Measurements from ENCODE around the gene ARHGEF2. TPM values are rescaled to one million over a fixed set of nuclear protein-coding genes. Genes with fewer than 3 reads are reported as not detected.
"Not testable (repeated sequence)": the region's sequence is repeated elsewhere in the genome, so short reads cannot be mapped to it uniquely, and the experiment has no call there.

Gene ARHGEF2
- total RNA-seq, 1 experiment from 2014 or later: 91.6 TPM

DNA sequence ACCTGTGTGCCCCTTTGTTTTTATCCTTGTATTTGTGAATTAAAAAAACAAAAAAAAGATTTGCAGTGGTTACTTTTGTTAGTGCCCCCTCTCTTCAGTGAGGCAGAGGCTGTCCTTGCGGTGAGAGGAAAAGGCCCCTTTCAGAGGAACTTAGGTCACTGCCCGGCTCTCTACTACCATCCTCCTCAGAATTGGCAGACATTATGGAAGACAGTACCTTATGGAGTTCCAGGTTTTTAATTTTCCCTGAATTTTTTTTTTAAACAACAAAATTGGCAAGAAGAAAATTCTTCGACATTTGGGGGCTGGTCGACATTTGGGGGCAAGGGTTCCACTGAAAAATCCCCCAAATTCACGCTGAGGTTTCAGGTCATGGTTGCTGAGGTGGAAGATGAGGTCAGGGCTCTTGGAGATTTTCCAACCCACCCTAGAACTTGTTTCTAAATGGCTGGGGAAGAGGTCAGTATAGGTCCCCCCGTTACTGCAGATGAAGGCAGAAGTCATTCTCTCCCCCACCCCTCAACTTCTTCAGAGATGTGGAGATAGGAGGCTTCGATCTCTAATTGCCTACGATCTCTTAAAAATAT, 31.6 kb downstream of the ARHGEF2 start:
- no peak for DNase-seq (ENCODE audit: low read depth)

DNA sequence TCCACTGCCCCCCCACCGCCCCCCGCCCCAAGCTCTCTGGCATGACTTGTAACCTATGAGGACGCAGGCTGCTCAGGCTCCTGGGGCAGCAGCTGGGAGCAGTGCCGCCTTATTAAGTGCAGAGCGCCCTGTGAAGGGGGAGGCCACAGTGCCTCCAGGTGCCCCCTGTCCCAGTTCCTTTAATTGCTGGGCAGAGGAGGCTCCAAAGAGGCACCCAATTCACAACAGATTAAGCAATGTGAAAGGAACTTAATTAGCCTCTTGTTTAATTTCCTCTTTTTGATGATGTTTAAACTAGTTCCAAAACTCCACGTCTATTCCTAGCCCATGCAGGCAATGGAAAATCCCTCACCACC, 33.9 kb downstream of the ARHGEF2 start:
- no peak for DNase-seq (ENCODE audit: low read depth)

DNA sequence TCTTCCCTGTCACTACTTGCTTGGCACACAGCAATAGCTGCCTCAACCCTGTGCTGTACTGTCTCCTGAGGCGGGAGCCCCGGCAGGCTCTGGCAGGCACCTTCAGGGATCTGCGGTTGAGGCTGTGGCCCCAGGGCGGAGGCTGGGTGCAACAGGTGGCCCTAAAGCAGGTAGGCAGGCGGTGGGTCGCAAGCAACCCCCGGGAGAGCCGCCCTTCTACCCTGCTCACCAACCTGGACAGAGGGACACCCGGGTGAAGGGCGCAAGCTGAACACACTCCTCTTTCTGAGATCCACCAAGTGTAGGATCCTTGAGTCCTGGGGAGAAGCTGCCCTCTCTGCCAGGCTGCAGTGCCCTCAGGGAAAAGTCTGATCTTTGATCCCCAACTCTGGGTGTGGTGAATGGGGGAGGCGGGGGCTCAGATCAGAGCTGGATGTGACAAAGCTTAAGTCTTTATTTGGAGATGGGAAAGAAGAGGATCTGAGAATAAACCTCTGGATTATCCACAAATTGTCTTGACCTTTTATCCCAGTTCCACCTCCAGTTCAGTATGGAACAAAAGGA, 35.7 kb downstream of the ARHGEF2 start:
- no peak for DNase-seq (ENCODE audit: low read depth)

DNA sequence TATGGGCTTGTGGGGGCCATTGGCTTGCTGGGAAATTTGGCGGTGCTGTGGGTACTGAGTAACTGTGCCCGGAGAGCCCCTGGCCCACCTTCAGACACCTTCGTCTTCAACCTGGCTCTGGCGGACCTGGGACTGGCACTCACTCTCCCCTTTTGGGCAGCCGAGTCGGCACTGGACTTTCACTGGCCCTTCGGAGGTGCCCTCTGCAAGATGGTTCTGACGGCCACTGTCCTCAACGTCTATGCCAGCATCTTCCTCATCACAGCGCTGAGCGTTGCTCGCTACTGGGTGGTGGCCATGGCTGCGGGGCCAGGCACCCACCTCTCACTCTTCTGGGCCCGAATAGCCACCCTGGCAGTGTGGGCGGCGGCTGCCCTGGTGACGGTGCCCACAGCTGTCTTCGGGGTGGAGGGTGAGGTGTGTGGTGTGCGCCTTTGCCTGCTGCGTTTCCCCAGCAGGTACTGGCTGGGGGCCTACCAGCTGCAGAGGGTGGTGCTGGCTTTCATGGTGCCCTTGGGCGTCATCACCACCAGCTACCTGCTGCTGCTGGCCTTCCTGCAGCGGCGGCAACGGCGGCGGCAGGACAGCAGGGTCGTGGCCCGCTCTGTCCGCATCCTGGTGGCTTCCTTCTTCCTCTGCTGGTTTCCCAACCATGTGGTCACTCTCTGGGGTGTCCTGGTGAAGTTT, 36.4 kb downstream of the ARHGEF2 start:
- DNase-seq (ENCODE audit: low read depth): no peak

DNA sequence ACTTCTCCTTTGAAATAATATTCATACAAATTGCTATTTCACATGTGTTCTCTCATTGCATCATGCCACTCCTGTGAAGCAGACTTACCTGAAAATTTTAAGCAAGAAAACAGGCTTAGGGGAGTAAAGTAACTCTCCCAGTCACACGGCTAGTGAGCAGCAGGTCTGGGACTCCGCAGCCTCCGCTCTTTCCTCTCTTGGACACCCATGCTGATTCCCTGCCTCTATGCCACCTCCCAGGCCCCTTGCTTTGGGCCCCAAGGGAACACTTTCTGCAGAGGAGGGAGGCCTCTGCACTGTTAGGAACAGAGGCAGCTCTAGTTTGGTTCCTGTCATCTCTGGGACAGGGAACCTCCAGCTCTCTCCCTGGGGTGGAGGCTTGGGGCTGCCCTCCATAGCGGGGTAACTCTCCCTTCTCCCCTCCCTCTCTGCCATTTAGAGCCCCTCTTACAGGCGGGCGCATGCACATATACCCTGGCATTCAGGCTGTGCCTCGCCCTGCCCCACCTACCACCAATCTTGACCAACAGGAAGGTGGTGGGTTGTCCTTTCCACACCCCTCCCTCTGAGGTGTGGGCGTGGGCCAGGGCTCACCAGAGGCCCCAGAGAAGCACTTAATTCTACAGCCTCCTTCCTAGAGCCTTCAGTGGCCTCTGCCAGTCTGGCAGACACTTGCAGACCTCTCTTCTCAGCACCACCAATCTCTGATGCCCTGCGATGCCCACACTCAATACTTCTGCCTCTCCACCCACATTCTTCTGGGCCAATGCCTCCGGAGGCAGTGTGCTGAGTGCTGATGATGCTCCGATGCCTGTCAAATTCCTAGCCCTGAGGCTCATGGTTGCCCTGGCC, 37.1 kb downstream of the ARHGEF2 start, which contains the start of gene RXFP4:
RXFP4 (plus strand) TSS at position 646 of the 852 bp plus-strand sequence; CDS start at position 718, 72 bp downstream.
- peak; percentile 66 for DNase-seq (ENCODE audit: low read depth)

DNA sequence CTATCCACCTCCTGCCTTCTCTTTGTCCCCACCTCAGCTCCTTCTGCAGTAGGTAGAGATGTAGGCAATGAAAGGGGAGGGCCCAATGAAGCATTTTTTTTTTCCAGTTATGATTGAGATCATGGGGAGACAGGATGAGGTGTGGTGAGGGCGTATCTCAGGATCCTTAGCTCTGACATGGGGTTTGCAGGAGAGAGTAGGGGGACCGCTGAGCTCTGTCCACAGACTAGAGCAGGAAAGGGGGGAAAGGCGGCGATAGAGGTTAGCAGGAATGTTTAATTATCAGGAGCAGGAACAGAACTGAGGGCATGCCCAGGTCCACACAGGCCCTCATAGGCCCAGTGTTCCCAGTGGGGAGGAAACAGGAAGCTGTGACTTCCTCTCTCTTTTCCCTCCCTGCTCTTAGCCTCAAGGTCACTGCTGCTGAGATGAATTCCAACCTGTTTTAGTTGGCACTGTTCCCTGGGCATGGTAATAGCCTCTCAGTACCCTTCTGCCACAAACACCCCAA, 37.8 kb downstream of the ARHGEF2 start:
- DNase-seq (ENCODE audit: low read depth): peak; percentile 85

DNA sequence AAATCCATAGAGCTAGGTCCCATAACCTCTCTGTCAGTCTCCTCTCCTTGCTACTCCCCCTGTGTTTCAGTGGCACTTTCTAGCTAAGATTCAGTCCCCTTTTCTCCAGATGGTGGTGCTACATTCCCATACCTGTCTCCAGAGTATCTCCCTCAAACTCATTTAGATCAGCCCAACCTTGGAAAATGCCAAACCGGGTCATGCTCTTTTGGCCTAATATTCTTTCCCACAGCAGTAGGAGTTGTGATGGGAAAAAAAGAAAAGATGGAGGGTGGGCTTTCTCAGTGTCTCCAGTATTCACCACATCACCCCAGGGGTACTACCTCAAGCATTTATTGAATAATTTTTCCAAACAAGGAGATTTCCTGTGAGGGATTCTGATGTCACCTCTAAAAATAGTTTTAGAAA, 40.1 kb downstream of the ARHGEF2 start:
- peak; percentile 77 for DNase-seq (ENCODE audit: low read depth)

DNA sequence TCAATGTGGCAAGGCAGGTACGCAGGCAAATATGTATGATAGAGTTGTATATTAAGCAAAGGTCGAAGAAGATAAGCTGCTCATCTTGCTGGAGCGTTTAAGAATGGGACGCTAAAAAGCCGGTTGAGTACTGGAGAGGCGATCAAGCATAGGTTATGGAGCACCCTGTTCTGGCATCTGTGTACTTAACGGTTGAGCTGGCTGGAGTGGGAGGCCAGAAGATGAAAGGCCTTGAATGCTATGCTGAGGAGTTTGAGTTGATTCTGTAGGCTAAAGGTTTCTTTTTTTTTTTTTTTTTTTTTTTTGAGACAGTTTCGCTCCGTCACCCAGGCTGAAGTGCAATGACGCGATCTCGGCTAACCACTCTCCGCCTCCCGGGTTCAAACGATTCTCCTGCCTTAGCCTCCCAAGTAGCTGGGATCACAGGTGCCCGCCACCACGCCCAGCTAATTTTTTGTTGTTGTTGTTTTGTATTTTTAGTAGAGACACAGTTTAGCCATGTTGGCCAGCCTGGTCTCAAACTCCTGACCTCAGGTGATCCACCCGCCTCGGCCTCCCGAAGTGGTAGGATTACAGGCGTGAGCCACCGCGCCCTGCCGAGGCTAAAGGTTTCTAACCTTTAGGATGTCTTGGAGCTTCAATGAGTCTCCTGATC, 43.3 kb downstream of the ARHGEF2 start:
- no peak for DNase-seq (ENCODE audit: low read depth)

DNA sequence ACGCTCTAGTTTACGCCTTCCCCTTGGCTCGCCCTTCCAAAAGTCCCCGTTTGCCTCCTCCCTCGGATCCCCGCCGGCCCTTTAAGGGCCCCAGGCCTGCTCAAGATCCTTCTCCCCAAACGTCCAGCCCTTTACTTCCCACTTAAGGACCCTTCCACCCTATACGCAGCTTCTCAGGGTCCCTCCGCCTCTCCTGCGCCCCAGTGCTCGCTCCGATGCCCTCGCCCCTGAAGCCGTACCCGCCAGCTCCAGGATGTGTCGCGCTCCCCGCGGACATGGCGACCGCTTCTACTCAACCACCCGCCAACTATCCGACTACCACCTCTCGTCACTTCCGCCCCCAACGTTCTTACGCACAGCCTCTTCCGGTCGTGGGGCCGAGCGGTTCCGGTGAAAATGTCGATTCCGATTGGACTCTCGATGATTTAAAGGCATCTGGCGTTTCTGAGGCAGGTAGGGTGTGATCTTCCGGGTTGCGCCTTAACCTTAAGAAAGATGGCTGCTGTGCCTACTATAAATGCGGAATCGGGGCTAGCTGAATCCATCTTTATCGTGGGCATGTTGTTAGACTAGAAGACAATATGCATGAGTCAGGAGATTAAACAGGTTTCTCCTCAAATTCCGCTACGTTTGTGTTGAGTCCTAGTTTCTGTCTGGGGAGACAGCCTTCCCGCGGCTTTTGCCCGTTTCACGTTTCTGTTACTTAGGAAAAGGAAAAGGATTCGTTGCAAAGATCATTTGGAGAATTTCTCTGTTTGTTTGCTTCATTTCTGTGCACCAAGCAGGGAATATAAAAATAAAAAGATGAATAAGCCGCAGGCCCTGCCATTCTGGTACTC, 44.0 kb downstream of the ARHGEF2 start, which contains the start of gene KHDC4:
KHDC4 (minus strand) TSS at position 317 of the 839 bp plus-strand sequence; CDS start at position 277, 40 bp downstream.
- DNase-seq (ENCODE audit: low read depth): peak; percentile 99

DNA sequence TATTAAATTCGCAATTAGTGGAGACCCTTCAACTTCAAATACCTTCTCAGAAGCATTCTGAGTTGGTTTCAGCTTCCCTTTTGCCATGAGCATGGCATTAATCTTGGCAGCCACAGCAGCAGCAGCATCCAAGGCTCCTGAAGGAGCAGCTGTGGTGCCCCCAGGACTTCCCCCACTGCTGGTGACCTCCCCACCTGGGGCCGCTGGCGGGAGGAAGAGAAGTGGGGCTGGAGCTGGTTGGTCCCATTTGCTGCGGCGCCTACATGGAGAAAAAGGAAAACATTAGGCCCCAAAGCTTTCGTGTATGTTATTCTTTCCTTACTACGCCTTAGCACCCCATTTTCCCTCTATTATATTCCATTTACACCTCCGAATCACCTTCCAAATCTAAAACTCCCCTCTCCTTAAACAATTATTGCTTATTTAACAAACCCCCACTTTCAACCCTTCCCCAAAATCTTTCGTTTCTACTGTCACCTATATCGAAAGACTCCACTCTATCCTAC, 44.7 kb downstream of the ARHGEF2 start:
- DNase-seq (ENCODE audit: low read depth): no peak

DNA sequence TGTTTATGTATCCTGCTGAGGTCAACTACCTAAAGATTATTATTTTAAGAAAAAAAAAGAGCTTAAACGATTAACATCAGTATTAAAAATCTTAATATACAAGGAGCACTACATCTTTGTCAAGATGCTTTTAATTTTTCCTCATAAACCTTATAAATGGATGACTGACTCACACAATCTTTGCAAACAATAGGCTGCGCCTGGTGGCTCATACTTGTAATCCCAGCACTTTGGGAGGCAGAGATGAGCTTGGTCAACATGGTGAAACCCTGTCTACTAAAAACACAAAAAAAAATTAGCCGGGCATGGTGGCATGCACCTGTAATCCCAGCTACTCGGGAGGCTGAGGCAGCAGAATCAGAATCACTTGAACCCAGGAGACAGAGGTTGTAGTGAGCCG, 45.9 kb downstream of the ARHGEF2 start:
- no peak for DNase-seq (ENCODE audit: low read depth)

DNA sequence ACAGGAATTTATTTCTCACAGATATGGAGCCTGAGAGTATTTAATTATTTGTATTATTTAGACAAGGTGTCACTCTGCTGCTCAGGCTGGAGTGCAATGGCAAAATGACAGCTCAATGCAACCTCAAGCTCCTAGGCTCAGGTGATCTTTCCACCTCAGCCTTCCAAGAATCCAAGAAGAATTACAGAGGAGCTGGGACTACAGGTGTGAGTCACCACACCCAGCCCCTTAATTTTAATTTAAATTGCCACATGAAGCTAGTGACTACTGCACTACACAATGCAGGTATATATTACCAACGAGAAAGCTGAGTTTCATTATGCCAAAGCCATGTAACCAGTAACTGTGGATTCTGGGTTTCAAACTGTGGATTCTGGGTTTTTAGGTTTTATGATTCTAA, 46.3 kb downstream of the ARHGEF2 start:
- no peak for DNase-seq (ENCODE audit: low read depth)

DNA sequence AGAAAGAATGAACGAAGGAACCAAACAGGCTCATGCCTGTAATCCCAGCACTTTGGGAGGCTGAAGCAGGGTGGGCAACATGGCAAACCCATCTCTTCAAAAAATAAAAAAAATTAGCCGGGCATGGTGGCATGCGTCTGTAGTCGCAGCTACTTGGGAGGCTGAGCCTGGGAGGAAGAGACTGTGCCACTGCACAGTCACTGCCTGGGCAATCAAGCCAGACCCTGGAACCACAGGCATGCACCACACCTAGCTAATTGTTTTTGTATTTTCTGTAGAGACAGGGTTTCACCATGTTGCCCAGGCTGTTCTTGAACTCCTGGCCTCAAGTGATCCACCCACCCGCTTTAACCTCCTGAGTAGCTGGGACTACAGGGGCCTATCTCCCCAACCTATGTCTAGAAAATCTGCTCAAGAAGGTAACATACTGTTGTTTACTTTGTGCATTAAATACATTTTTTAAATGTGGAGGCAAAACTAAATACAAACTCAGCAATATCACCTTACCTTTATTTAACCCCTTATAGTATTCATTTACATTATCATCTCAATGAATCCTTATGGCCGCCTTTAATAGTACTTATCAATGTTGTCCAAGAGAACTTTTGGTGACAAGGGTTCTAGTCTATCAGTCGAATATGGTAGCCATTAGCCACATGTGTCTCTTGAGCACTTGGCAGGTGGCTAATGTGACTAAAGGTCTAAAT, 46.9 kb downstream of the ARHGEF2 start:
- peak; percentile 74 for DNase-seq (ENCODE audit: low read depth)

DNA sequence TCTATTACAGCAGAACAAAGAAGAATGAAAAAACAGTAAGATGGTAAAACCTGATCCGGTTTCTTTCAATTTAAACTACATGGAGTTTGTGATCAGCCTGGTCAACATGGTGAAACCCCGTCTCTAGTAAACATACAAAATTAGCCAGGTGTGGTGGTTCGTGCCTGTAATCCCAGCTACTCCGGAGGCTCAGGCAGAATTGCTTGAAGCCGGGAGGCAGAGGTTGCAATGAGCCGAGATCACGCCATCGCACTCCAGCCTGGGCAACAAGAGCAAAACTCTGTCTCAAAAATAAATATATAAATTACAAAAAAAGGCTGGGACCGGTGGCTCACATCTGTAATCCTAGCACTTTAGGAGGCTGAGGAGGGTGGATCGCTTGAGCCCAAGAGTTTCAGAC, 47.6 kb downstream of the ARHGEF2 start:
- not testable (repeated sequence) for DNase-seq (ENCODE audit: low read depth)

DNA sequence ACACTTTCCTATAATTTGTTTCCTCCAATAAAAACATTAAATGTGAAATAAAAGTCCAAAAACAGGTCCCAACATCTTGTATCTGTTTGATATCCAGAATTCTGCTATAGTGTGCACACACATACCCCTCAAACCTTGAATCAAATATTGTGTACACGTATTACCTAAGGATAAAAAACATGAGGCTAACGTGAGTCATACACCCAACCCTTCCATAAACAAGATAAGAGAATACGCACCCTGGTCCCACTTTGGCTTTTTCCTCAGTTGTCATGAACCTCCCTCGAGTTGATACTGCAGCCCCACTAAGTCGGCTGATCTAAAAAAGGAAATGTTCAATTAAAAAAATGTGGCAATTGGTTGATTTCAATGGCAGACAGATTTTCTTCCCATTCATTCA, 49.3 kb downstream of the ARHGEF2 start:
- DNase-seq (ENCODE audit: low read depth): no peak

DNA sequence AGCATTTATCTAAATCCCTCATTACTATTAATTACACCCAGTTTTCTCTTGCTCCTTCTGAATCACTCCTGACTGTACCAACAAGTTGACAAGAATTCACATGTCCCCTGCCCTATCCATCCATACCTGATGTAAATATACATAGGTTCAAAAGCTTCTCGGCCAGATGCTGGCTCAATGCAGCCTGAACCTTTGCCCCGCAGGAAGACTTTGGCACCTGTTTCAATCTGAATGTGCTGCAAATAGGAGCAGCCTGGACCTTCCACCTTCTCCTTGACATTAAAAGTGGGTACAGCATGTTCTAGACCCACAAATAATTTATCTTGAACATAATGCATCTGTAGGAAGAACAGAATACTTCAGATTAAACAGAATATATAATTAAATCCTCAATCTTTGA, 52.8 kb downstream of the ARHGEF2 start:
- no peak for DNase-seq (ENCODE audit: low read depth)

DNA sequence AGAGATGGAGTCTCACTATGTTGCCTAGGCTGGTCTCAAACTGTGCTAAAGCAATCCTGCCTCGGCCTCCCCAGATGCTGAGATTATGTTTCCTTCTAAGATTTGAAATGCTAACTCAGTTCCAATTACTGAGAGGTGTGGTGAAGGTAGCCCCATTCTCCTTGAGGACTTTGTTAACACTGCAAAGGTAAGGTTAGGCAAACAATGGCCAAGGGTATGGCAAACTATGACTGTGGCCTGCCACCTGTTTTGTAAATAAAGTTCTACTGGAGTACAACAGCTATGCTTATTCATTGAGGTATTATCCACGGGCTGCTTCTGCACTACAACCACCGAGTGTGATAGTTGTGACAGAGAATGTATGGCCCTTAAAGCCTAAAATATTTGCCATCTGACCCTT, 57.6 kb downstream of the ARHGEF2 start:
- DNase-seq (ENCODE audit: low read depth): no peak

DNA sequence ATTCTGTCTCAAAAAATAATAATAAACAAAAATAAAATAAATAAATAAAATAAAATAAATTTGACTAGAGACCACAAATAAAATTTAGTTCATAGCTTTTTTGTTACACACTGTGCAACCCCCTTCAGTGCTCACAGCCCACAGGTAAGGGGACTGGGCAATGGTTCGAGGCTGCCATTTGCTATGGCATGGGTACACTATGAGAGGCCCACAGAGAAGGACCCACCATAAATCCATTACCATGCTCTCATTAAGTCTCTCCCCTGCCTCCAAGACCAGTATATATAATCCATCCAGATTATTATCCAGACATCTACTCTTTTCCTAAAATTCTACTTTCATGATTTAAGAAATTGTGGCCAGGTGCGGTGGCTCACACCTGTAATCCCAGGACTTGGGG, 58.5 kb downstream of the ARHGEF2 start:
- DNase-seq (ENCODE audit: low read depth): no peak

DNA sequence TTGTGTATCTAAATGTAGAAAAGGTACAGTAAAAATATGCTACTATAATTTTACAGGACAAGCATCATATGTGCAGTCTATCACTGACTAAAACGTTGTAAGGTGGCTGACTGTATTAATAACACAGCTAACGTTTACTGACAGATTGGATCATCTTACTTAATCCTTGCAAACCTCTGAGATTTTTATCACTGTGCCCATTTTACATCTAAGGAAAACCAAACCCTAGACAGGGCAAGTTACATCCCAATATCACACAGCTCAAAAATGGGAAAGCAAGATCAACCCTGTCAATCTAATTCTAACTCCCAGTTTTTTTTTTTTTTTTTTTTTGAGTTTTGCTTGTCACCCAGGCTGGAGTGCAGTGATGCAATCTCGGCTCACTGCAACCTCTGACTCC, 59.7 kb downstream of the ARHGEF2 start:
- DNase-seq (ENCODE audit: low read depth): no peak
